Dermis microvascular lymphatic vessel endothelial cell (primary cell): ENCODE data around the gene MTMR10. TPM values are rescaled to one million over a fixed set of nuclear protein-coding genes. Genes with fewer than 3 reads are reported as not detected.

Experiments used
- DNase-seq, 2 donors: peaks; one replicate each; pipeline versions ENCODE4 v3.0.0 to v3.0.0-alpha.2; 2010; ENCODE audit warnings: low read depth in 2 of 2
- total RNA-seq: library from RNA; depleted of rRNA; stranded (reverse); fragments of >200 nt; gene quantifications from 2 replicates; pipeline ENCODE4 v1.2.1, GENCODE V29; 2014

MTMR10 gene
- total RNA-seq, 1 donor from 2014 or later, result 20.0 TPM

DNA sequence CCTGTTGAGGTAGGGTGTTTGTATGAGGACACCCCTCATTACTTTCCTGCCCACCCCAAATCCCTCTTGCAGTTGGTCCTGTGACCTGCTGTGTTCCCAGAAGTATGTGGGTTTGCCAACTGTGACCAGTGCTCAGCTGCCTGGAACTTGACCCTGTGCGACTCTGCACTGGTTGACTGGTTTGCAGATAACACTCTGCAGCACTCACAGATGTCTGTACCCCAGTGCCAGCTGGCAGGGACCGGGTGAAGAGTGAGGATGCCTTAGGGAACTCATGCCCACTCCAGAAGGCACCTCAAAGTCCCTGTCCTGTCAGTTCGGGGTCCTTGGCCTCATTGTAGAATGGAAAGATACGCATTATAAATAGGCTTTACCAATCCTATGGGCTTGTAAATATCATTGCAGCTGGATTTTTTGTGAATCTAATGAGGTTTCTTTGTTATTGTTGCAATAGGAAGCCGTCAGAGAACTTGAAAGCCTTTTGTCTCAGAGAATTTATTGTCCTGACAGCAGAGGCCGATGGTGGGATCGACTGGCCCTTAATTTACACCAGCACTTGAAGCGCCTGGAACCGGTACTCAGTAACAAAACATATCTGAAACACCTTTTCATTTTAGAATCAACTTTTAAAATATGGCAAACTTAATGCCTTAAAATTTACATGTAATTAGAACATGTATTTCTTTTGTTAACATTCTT is 69.5 kb downstream of the MTMR10 start:
- DNase-seq, result peak in 1 of 2 donors; percentile 14

DNA sequence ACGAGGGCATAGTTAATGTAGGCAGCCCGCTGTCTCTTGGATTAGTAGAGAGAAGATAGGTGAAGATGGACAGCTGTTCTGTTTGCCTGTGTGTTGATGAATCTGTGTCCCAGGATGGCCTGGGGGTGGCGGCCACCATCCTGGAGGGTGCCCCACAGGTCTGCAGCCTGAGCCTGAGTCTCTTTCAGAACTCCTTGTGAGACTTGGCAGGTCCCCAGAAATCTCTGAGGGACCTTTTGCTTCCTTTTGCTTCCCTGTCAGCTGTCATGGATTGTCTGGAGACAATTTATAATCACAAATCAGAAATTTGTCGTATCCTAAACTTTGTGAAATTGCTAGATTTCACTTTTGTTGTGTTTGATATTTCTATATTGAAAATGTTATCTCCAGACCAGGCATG is 70.3 kb downstream of the MTMR10 start:
- DNase-seq, result no peak

DNA sequence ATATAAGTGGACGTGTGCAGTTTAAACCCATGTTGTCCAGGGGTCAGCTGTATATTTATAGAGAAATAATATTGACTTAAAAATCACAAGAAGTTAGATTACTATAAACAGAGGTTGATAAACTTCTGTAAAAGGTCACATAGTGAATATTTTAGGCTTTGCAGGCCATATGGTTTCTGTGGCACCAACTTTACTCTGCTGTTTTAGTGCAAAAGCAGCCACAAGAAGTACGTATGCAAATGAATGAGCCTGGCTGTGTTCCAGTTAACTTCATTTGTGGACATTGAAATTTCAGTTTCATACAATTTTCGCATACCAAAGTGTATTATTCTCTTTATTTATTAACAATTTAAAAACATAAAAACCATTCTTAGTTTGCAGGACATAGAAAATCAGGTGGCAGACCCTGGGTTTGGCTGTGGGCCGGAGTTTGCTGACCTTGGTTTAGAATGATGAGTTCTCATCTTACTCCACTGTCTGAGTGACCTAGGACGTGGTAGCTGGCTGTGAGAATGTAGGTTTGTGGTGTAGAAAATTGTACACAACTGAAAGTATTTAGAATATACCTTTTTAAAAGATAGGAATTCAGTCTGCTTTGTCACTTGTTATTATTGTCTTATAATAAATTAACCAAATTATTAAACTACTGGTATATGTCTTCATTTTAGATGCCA is 71.4 kb downstream of the MTMR10 start:
- DNase-seq, result no peak

DNA sequence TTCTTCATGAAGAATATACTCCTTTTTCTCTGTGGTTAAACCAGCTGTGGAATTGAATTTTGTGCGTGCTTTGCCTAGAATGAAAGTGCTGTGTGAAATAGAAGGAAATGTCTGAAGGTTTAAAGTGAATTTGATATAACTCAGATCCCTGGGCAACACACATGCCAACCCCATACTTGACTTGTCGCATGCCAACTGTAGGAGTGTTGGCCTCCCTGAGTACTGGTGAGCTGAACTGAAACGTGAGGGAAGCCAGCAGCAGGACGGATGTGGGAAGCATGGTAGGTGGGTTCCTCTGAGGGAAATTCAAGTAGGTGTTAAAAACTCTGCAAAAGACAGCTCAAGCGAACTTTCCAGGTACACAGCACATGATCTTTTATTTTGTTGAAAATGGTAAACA is 73.1 kb downstream of the MTMR10 start:
- DNase-seq, result no peak

DNA sequence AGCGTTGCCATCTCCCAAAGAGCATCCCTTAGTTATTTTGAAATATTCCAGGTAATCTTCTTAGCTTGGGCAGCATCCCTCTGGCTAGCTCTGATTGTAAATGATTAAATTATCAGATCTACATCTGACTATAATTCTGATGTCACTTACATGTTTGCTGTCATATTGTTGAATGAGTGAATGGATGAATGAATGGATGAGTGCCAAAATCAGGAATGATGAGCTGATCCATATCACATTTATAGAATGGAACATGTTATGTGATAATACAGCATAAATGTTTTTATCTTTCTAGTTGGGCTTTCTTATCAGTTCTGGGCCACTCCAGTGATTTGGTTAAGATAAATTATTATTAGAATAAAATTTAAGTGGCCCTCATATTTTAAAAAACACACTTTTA is 73.8 kb downstream of the MTMR10 start:
- DNase-seq, result no peak

DNA sequence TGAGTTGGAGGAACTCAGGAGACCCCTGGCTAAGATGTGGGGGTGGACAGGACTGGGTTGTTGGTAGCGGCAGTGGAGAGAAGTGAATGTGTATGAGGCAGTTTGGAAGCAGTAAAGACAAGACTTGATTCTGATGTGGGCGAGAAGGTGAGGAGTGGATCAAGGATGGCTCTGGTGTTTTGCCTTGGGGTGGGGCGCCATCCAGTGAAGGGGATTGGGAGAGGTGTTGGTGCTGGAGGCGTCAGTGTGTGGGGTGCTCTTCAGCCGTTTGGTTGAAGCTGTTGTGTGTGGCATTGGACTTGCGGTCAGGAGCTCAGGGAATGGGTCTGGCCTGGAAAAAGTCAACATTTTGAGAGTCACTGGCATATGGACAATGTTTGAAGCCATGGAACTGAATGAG is 74.4 kb downstream of the MTMR10 start:
- no peak for DNase-seq

GRCh38 chr15:30913761-30914160 is 77.7 kb downstream of the MTMR10 start:
- no peak for DNase-seq

DNA sequence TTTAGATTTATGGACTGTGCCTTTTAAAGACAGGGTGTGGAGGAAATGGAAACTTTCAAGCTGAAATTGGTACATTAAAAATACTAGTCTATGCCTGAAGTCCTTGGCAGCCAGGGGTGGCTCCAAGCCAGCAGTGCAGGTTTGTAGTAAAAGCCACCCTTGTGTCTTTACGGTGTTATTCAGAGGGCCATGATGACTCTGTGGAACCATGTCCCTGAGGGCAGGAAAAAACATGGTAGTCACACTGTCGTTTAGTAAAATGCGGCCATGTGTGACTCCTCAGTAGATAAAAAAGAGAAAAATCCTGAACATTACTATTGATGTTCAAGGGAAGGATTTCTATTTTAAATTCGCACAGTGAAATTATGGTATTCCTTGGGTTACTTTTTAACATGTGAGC is 85.1 kb downstream of the MTMR10 start:
- no peak for DNase-seq

GRCh38 chr15:30905821-30906220 is 85.6 kb downstream of the MTMR10 start:
- peak in 1 of 2 donors; percentile 46 for DNase-seq

DNA sequence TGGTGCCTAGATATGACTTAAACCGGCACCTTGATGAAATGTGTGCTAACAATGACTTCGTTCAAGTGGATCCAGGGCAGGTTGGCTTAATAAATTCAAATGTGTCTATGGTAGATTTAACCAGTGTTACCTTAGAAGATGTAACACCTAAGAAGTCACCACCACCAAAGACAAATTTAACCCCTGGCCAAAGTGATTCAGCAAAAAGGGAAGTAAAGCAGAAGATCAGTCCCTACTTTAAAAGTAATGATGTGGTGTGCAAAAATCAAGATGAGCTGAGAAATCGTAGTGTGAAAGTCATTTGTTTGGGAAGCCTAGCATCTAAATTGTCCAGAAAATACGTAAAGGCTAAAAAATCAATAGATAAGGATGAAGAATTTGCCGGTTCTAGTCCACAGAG is 86.6 kb downstream of the MTMR10 start:
- no peak for DNase-seq

- DNase-seq, result peak; percentile 59 to 89
Measured at GRCh38 chr15:30903497-30904187, 87.8 kb downstream of the MTMR10 start, which contains the start of gene FAN1. Gene FAN1 (plus strand): TSS chr15:30903915. CDS start chr15:30904664, 749 bp downstream.

DNA sequence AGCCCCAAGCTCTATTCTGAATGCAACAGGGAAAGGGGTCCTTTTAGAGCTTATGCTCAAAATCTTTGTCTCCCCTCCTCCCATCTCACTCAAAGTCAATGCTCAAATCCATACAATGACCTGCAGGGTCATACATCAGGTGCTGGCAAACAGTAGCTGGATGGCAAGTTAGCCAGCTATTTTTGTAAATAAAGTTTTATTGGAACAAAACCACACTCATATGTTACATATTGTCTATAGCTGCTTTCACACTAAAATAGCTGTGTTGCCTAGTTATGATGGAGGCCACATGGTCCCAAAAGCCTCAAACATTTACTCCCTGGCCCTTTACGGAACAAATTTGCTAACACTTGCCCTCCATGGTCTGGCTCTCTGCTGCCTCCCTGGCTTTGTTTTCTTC is 89.5 kb downstream of the MTMR10 start:
- DNase-seq, result no peak

DNA sequence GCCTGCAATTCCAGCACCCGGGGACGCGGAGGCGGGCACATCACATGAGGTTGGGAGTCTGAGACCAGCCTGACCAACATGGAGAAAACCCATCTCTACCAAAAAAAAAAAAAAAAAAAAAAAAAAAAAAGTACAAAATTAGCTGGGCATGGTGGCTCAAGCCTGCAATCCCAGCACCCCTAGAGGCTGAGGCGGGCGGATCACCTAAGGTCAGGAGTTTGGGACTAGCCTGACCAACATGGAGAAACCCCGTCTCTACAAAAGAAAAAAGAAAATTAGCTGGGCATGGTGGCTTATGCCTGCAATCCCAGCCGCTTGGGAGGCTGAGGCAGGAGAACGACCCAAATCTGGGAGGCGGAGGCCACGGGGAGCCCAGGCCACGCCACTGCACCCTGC is 95.2 kb downstream of the MTMR10 start:
- DNase-seq, result no peak

DNA sequence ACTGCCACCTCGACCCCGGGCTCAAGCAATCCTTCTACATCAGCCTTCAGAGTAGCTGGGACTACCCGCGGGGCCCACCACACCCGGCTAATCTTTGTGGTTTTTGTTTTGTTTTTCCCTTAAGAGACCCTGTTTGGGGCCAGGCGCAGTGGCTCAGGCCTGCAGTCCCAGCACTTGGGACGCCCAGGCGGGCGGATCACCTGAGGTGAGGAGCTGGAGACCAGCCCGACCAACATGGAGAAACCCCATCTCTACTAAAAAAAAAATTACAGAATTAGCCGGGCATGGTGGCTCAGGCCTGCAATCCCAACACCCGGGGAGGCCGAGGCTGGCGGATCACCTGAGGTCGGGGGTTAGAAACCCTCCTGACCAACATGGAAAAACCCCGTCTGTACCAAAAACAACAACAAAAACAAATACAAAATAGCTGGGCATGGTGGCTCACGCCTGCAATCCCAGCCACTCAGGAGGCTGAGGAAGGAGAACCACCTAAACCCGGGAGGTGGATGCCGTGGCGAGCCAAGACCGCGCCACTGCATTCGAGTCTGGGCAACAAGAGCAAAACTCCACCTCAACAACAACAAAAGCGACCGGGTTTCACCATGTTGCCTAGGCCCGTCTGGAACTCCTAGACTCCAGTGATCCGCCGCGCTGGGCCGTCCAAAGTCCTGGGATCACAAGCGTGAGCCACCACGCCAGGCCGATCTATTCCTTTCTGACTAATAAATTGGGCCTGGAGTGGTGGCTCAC is 95.8 kb downstream of the MTMR10 start:
- no peak for DNase-seq

GRCh38 chr15:30889196-30889595 is 102.2 kb downstream of the MTMR10 start:
- no peak for DNase-seq

Other genes with a start within 250 kb of the MTMR10 start
- gene FAN1, start 87.7 kb downstream of the MTMR10 start, total RNA-seq, result 5.6 and 8.6 TPM in 2 replicates
- gene TRPM1, start 110.1 kb upstream of the MTMR10 start, total RNA-seq, result under 0.01 and 0.25 TPM in 2 replicates